DMS79 (cell line): ENCODE data around the gene QPCT.
"Not testable (repeated sequence)": the region's sequence is repeated elsewhere in the genome, so short reads cannot be mapped to it uniquely, and the experiment has no call there.

Source experiments
- DNase-seq: peaks from one replicate; lab custom pipeline; 2025; lab: John Stamatoyannopoulos, UW

The QPCT gene

DNA sequence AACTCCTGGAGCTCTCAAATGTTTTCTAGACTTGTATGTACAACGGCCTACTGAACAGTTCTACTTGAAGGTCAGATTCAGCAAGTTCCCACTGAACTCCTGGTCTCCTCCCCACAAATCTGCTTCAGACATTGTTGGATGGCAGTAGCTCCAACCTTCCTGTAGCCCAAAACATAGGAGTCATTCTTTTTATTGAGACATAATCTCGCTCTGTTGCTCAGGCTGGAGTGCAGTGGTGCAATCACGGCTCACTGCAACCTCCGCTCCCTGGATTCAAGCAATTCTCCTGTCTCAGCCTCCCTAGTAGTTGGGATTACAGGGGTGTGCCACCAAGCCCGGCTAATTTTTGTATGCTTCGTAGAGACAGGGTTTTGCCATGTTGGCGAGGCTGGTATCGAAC is 47.3 kb downstream of the QPCT start:
- no peak for DNase-seq

DNA sequence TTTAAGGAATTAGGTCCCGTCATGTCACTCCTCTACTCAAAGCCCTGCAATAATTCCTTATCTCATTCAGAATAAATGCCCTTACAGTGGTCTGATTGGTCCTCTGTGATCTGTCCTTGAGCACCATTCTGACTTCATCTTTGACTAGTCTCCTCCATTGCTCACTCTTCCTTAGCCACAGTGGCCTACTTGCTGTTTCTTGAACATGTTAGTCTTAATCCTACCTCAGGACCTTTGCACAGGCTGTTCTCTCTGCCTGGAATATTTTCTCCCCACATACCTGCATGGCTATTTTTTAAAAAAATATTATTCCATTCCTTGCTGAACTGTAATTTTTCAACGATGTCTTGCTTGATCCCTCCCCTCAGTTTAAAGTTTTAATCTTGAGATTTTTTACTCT is 48.0 kb downstream of the QPCT start:
- DNase-seq = no peak

DNA sequence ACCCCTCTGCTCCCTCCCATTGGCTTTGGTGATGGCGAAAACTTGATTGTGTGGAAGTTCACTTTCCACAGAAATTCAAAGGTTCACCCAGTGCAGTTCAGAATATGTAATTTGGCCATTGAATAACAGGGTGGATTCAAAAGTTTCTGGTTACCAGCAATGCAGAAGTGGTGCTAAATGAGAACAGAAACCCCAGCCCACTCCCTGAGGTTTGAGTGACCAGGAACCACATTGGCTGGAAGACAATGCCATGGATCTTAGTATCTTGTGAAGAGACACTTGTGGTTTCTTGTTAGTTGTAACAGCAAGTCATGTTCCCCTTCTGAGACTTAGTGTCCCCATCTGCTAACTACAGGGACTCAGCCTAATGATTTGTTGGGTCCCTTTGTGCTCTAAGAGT is 49.8 kb downstream of the QPCT start:
- DNase-seq = no peak

DNA sequence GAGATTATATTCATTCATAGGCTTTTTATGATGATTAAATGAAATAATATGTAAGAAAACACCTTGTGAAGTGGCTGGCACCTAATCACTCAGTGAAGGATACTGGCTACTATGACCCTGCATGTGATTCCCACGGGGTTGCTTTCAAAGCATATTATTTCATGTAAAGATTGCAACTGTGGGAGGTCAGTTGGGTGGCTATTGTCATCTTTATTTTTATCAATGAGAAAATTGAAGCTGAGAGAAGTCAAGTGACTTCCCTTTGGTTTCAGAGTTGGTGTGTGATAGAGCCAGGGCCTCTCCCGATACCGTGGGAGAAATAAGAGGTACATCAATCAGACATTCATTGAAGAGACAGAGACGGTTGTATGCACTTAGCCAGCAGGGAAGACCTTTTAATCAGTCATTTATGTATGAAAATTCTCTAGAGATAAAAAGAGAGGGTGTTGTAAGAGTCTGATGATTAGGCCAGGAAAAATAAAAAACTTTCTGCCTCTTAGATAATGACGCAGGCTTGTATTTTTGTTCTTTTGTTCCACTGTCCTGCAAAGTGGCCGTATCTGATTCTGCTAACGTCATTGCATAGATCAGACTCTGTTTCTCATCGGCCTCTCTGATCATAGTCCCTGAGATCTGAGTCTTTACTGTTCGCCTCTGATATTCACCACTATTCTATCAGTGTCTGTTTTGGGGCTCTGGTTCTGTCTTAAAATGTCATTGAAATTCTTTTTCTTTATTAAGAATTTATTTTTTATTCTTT is 50.5 kb downstream of the QPCT start:
- no peak for DNase-seq

DNA sequence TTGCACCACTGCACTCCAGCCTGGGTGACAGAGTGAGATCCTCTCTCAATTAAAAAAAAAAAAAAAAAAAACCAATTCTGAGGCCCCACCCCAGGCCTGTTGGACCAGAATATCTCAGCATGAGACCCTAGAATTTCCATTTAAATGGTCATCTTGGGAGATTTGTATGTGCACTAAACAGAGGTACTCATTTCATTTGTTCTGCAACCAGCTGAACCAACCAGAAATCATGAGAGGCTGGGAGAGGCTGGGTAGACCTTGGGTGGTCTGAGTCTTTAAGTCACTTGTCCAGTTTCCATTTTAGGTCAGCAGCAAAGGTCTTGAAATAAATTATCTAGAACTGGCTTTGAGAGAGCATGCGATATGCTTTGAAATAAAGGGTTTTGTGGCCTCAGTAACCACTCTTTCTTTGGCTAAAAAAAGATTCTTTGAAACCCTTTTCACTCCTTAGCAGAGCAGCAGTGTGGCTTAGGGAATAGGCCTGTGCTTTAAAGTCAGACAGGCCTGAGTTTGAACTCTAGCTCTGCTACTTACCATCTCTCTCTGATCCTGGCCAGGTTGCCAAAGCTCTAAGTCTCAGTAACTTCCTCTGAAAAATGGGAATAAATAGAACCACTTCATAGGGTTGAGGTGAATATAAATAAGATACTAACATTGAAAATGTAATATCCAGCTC is 52.6 kb downstream of the QPCT start:
- no peak for DNase-seq

DNA sequence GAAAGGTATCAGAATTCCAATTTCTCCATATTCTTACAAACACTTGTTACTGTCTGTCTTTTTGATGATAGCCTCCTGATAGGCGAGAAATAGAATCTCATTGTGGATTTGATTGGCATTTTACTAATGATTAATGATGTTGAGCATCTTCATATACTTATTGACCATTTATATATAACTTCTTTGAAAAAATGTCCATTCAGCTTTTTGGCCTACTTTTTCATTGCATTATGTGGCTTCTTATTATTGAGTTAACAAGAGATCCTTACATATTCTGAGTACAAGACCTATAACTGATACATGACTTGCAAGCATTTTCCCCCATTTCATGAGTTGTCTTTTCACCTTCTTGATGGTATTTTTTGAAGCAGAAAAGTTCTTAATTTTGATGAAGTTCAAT is 54.6 kb downstream of the QPCT start:
- no peak for DNase-seq

DNA sequence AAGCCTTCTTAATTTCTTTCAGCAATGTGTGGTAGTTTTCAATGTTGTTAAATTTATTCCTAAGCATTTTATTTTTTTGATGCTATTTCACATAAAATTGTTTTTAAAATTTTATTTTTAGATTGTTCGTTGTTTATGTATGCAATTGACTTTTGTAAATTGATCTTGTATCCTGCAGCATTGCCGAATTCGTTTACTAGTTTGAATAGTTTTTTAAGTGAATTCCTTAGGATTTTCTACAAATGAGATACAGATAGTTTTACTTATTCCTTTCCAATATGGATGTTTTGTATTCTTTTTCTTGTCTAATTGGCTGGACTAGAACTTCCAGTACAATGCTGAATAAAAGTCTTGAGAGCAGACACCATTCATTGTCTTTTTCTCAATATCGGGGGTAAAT is 55.6 kb downstream of the QPCT start:
- DNase-seq = no peak

DNA sequence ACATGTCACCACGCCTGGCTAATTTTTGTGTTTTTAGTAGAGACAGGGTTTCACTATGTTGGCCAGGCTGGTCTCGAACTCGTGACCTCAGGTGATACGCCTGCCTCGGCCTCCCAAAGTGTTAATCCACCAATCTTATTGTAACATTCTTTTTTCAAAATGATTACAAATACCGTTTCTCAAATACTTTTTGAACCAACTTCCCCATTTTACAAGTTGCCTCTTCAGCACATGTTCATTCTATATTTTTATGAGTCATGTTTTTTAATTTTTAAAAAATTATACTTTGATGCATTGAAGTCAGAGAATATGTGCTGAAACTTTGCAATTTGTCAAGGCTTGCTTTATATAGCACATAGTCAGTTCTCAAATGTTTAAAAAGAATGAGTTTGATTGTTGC is 58.2 kb downstream of the QPCT start:
- no peak for DNase-seq

DNA sequence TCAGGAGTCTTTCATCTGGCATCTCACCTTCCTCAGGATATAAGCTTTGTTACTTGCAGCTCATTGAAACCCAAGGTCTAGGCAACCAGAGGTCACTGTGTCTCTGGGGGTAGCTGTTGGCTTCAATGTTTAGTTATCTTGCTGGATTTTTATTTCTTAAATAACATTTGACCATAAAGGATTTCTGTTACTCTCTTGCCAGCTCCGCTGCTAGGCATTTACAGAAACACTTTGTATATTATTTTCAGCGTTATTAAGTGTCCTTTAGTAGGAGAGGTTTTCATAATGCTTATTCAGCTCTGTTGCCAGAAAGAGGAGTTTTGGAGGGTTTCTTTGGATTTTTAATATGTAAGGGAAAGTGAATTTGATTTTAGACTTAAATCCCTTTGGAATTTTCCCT is 61.4 kb downstream of the QPCT start:
- DNase-seq = no peak

DNA sequence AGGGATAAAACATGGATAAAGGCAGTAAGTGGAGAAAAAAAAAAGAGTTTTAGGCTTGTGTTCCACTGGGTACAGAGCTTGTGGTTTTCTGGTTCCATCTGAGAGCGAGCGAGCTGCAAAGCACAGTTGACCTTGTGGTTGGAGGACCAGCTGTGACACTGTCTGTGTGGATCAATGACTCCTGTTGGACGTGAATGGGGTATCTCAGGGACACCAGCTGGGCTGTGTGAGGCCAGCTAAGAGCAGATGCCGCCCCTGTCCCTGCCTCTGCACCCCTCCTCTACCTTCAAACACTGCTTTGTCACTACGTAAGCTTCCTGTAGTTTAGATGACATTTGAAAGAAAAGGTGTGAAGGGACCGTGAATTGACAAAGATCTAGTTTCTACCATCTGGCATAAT is 67.8 kb downstream of the QPCT start:
- no peak for DNase-seq

DNA sequence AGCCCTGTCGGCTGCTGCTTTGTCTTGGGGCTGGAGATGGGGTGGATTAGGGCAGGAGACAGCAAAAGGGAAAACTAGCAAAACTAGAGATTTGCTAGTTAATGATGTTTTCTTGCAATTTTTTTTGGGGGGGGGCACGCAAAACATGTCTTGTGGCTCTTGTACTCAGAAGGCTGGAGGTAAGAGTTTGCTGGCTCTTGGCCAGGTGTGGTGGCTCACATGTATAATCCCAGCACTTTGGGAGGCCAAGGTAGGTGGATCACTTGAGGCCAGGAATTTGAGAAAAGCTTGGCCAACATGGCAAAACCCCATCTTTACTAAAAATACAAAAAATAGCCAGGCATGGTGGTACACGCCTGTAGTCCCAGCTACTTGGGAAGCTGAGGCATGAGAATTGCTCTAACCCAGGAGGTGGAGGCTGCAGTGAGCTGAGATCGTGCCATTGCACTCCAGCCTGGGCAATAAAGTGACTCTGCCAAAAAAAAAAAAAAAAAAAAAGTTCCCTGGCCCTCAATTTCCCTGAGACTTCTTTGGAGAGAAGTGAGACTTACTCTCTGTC is 69.6 kb downstream of the QPCT start:
- not testable (repeated sequence) for DNase-seq

DNA sequence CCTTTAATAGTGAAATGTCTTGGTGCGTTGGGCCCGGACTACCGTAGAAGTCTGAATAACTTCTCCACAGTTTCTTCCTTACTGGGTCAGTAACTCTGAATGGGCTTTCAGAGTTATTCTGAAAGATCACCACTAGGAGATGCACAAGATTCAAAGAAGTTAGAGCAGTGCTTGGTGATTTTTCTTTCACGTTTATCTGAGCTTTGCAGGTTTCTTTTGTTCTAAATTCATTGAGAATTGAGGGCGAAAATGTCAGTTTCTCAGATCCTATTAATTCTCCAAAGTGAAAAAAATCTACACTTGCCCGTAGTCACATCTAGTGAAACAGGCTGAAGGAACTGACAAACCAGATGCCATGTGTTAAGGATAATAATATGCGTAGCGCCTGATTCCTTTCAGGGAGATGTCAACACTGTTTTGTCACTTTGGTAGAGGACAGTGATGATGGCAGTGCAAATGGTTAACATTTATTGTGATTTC is 70.1 kb downstream of the QPCT start:
- DNase-seq = peak; percentile 32

DNA sequence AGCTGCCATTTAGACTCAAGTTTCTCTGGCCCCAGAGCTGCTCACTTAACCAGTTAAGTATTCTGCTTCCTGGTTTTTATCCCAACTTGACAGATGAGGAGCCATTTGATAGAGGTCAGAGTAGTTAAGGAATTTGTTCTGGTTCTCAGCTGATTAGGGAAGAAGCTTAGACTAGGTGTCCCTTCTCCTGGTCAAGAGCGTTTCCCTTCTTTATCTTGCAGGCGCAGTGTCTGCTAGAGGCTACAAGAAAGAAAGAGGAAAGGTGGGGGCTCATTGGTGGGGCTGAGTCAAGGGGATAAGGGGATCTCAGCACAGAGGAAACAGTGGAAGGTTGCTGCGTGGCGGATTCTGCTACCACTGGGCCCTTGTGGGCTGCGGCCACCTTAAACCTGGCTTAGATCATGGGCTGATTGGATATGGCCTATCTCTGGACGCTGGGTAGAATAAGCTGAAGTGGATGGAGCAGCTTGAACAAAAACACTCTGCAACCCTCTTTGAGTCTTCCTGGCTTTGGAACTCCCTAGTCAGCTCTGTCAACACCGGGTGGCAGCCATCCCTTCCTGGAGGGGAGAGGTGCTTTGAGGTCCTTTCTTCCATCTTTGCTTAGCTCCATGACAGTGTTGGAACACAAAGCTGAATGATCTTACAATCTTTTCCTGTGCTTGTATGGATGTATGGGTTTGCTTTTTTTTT is 70.8 kb downstream of the QPCT start:
- DNase-seq = no peak

DNA sequence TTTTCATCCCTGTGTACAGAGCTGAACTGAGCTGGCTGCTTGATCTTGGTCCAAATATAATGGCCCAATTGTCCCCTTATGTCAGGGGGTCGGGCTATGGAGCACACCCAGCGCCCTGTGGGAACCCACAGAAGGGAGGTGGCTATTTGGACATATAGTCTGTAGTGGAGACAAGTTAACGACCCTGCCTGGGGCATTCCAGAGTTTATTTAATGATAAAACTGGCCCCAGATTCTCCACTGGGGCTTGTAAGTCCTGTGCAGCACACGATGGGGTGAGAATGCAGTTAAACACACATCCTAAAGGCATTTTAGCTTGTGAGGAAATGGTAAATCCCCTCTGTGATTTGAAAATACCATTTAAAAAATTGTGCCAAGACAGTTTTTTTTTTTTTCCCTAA is 72.9 kb downstream of the QPCT start:
- DNase-seq = no peak

DNA sequence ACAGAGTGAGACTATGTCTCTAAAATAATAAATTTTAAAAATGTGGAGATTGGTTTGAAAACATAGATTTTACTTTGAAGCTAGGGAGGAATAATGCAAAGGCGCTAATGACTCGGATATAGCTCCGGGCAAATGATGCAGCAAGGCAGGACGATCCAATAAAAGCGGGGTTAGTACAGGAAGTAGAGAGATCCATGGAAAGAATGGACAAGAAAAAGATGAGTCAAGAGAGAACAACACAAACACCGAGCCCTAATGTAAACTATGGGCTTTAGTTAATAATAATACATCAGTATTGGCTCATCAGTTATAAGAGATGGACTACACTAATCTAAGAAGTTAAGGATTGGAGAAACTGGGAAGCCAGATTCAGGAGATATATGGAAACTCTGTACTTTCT is 74.5 kb downstream of the QPCT start:
- DNase-seq = no peak

DNA sequence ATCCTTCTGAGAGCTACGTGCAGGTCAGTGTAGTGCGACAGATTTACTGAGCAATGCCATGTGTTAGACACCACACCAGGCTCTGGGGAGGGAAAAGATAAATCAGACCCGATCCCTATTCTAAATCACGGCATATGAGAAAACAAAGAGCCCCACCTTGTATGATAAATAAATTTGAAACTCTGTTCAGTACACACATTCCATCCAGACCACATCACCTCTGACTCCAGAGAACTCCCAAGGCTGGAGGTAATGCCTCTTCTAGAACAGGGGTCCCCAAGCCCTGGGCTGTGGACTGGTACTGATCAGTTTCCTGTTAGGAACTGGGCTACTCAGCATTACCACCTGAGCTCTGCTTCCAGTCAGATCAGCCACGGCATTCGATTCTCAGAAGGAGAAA is 77.3 kb downstream of the QPCT start:
- DNase-seq = no peak

DNA sequence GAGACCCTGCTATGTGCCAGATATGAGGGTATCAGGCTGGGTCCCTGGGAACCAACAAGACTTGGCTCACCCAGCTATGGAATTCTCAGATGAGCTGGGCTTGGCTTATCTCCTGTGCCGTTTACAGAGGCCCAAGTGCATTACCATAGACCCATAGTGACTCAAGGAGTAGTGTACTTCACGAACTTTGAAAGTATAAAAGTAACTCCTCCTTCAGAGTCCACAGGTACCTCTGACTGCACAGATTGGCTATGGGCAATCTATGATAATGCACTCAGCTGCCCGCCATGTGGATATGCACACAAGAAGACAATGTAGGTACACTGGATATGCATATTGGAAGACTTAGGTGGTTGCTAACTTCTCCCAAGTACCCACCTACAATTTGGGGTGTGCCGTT is 78.4 kb downstream of the QPCT start:
- no peak for DNase-seq
